Activated CD8-positive, alpha-beta memory T cell treated with anti-CD3 and anti-CD28 coated beads for 24 hours (primary cell): Measurements from ENCODE around the gene LDLR.
"Not testable (repeated sequence)": the region's sequence is repeated elsewhere in the genome, so short reads cannot be mapped to it uniquely, and the experiment has no call there.

Source experiments
- DNase-seq: peaks from one replicate; pipeline ENCODE4 v3.0.0-alpha.2; 2020

LDLR gene

DNA sequence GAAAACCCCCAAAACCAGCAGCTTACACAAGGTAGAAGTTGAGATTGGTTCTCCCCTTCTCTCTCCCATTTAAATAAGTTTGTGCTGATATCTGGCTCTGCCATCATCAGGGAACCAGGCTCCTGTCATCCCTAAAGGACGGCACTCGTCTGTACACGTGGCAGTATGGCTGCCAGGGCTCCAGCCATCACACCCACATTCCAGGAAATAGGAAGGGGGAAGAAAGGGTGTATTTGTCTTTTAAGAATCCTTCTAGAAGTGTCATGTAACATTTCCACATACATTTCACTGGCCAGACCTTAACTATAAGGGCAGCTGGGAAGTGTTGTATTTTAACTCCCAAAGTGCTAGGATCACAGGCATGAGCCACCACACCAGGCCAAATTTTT is 56.3 kb downstream of the LDLR start:
- DNase-seq, result no peak

DNA sequence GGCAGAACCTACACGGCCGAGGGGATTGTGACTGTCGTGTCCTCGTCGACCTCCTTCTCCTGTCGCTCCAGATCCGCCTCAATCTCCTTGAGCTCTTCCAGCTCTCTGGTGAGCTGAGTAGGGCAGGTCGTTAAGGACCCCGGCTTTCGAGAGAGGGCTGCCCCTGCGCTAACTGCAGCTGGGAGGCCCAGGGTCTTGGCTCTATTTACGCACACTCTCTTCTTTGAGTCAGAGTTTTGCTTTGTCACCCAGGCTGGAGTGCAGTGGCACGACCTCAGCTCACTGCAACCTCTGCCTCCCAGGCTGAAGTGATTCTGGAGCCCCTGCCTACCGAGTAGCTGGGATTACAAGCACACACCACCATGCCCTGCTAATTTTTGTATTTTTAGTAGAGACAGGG is 58.7 kb downstream of the LDLR start:
- DNase-seq, result no peak

DNA sequence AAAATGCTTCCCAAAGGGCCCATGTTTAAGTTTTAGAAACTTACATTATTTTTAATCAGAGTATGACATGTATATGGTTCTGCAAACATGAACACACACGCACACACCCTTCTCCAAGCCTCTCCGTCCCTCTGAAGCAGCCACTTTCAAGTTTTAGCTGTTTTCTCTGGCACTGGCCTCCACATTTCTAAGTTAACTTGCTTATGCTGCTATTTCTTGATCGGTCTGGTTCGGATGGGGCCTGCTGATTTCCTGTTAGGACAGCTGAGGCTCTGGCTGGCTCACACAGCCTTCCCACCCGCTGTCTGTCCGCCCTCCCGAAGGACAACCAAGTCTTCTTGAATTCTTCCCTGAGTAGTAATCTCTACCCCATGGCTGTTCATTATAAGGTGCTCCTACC is 61.9 kb downstream of the LDLR start:
- DNase-seq, result no peak

DNA sequence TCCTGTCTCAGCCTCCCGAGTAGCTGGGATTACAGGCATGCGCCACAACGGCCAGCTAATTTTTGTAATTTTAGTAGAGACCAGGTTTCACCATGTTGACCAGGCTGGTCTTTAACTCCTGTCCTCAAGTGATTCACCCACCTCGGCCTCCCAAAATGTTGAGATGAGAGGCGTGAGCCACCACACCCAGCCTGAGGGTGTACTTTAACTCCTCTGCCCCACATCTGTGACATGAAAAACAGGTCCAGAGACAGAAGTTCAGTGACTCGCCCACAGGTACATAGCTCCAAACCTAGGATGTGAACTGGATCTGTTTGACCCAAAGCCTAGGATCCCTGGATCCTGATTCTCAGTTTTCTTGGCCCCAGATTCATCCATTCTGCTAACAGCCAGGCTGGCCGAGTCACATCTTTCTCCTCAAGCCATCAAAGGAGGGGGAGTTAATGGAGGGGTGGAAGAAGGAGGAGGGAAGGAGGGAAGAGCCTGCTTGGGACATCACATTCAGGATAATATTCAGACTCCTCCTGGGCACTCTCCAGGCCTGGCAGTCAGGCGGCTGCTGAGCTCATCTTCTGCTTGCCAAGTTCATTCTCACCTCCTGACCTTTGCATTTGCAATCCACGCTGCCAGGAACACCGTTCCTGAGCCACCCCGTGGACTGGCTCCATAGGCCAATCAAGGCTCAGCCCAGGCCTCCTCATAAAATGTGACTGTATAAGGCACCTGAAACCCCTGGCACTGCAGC is 63.2 kb downstream of the LDLR start:
- no peak for DNase-seq

DNA sequence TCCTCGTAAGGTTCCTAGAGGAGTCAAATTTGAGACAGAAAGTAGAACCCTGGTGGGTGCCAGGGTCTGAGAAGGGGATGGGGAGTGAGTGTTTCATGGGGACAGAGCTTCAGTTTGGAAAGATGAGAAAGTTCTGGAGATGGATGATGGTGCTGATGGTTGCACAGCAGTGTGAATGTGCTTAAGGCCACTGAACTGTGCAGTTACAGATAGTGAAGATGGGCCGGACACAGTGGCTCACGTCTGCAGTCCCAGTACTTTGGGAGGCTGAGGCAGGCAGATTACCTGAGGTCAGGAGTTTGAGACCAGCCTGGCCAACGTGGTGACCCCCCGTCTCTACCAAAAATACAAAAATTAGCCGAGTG is 65.4 kb downstream of the LDLR start:
- no peak for DNase-seq

DNA sequence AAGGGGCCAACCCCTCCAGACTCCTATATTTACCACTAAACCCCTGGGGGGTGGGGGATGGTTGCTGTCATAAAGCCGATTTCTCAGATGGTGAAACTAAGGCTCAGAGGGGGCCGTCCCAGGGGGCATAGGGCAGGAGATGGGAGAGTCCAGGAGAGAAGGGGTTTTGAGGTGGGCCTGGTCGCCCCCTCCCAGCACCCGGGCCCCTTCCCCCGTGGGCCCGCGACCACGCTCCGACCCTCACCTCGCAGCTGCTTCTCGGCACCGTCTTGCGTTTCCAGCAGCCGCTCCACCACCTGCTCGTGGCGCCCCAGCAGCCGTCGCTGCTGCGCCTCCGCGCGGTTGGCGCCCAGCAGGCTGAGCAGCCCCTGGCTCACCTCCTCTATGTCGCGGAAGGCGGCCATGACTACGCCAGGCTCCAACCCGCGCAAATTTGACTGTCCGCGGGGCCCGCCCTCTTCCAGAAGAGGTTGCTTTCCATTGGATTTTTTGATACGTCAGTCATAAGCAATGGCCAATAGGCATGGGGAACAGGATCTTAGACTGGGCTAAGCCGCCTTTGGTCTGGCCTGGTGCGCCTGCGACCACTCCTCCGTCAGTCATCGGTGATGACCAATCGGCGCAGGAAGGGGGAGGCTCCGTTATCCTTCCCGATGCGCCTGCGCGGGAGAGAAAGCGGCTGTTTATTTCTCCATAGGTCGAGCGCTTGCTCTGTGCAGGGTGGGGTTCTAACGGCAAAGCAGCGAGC is 66.3 kb downstream of the LDLR start, which contains the start of gene SPC24:
TSS of gene SPC24 (minus strand) at position 410 of the 748 bp plus-strand sequence. CDS start at position 404, 6 bp downstream.
- peak; percentile 94 for DNase-seq

DNA sequence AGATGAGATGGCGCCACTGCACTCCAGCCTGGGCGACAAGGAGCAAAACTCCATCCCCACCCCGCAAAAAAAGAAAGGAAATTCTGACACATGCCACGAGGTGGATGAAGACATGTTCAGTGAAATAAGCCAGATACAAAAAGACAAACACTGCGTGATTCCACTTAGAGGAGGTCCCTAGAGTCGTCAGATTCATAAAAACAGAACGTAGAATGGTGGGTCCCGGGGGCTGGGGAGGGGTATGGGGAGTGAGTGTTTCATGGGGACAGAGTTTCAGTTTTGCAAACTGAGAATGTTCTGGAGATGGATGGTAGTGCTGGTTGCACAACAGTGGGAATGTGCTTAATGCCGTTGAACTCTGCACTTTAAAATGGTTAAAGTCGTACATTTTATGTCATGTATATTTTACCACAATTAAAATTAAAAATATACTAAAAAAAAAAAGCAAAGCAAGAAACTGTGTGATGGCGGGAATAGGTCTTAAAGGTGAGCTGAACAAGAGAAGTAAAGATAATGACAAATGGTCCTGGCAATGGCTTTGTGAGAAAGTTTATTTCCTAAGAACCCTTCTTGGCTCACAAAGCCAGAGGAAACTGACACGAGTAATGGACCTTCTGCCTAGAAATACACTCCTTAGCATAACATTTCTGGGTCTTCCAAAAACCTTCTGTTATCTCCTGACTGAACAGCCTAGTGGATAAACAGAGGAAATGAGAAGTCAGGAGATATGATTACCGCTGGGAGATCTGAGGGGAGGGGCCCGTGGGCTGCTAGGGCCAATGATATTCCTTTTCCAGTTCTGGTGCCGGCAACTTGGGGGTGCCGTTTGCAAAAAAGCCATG is 70.6 kb downstream of the LDLR start:
- no peak for DNase-seq

DNA sequence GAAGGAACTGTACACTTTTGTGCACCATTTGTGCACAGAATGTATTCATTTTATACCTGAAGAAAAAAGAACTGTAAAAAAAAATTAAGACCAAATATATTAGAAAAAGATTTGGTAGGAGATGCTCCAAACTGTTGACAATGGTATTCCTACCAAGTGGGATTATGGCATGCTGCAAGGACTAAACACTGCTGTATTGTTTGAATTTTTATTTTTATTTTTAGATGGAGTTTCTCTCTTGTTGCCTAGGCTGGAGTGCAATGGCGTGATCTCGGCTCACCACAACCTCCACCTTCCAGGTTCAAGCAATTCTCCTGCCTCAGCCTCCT is 71.1 kb downstream of the LDLR start:
- DNase-seq, result not testable (repeated sequence)

DNA sequence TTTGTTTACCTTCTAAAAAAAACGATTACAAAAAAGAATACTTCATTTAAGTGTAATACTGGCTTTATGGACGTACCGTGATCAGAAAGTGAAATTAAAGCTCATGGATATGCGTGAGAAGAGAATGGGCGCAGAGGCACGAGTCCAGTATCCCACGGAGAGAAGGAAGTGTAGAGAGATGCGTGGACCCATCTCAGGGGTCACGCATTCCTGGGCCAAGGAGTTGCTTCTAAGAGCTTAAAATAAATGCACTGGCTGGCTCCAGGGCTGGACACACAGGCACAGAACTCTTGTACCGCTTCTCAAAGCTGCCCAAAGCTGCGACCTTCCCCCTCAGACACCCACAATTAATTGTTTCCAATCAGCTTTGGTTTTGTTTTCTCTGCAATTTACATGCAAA is 75.0 kb downstream of the LDLR start:
- DNase-seq, result no peak

DNA sequence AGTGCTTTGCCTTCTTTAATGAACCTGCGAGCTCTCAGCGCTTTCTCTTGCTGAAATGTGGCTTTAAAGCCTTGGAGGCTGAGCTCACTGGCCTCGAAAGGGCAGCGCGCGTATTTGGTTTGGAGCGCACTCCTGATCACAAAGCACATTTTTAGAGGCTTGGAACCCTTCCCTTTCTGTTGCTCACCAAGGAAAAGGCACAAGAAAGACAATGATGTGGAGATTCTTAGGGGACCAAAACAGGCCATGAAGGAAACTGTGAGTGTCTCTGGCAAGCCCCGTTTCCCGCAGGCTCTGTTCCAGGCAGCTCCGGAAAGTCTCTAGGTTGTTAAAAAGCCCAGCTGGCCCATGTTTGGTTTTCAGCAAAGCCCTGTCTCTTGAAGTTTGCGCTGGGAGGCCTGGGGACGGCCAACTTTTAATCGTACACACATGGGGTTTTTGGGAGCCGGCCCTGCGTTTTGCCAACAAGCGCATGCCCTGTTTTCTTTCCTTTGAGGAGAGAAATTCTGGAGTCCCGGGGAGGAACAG is 75.7 kb downstream of the LDLR start:
- no peak for DNase-seq

DNA sequence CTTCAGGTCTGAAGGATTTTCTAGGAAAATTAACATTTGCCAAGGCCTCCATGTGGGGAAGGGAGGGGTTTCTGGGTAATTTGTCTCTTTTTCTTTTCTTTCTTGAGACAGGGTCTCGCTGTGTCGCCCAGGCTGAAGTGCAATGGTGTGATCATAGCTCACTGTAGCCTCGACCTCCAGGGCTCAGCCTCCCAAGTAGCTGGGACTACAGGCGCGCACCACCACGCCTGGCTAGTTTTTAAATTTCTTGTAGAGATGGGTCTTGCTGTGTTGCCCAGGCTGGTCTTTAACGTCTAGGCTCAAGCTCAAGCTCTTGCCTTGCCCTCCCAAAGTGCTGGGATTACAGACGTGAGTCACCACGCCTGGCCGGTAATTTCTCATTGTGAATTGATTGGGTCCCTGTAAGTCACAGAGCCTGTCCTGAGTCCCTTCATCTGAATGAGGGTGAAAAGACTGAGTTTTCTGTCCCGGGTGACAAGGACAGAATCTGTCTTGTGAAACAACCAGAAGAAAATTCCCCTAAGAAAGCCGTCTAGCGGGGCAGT is 76.3 kb downstream of the LDLR start:
- no peak for DNase-seq

DNA sequence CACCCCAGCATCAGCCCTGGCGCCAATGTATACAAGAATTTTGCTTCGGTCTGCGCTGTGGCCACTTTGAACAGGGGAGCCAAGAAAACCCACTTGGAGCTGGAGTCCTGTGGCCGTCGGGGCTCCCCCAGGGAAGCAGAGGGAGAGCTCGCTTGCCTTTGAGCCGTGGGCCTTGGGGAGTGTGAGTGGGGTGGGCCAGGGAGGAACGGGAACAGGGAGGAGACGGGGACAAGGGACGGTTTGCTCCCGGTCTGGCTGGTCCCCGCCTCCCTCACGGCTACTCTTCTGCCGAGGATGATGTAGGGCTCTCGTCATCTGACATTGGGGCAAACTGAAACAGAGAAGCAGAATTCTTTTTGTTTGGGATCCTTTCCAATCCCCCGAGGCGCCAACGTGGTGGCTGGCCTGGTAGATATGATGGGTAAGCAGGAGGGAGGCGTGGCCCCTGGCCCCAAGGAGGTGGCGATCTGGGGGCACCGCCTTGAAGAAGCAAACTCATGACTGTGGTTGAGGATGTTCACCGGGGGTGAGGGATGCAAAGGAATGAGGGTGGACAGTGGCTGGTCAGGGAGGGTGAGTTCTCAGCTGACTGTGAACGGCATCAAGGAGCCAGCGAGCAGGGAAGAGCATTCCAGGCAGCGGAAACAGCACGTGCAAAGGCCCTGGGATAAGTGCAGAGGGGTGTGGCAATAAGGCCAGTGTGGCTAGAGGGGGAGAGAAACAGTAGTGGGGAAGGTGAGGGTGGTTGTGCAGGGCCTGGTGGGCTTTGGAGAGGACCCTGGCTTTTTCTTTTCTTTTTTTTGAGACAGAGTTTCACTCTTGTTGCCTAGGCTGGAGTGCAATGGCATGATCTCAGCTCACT is 77.2 kb downstream of the LDLR start:
- DNase-seq, result no peak

DNA sequence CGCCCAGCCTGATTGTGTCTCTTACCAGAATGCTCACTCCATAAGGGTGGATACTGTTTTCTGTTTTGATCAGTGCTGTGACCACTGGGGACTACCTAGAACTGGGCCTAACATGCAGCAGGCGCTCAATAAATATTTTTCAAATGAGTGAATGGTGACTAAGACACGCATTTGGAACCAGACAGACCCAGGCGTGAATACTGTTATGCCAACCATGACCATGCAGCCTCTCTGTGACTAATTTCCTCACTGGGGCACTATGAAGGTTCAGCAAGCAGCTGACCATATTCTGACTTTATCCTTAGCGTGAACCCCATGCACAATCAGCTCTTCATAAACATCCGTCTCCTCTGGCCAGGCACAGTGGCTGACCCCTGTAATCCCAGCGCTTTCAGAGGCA is 79.3 kb downstream of the LDLR start:
- DNase-seq, result no peak

DNA sequence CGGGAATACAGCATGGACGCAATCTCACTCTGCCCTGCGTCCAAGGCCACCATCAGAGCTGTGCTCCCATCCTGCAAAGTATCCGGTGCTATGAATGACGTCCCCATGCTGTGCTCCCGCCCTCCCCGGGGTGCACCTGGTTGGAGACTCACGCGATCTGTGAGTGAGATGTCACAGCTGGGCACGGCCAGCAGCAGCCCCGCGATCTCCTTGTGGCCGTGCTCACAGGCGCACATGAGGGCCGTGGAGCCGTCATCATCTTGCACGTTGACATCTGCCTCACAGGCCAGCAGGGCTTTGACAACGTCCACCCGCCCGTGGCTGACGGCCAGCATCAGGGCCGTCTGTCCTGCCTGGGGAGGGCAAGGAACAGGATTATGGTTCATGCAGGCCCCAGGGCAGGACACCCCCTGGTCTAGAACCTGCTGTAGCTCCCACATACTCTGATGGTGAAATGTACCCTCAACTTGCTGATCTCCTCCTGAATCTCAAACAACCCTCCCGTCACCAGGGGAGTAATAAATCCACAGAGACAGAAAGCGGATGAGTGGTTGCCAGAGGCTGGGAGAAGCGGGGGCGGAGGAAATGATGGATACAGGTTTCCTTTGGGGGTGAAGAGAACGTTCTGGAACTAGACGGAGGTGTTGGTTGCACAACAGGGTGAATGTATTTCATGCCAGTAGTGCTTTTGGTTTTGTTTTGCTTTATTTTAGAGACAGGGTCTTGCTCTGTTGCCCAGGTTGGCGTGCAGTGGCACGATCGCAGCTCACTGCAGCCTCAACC is 80.8 kb downstream of the LDLR start:
- DNase-seq, result no peak

DNA sequence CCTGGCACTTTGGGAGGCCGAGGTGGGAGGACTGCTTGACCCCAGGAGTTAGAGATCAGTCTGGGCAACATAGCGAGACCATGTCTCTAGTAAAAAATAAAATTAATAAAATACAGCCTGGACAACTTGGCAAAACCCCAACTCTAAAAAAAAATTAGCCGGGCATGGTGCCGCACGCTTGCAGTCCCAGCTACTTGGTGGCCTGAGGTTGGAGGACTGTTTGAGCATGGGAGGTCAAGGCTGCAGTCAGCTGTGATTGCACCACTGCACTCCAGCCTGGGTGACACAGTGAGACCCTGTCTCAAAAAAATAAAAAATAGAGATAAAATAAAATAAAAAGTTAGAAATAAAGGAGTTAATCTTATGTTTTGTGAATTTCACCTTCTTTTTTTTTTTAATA is 81.9 kb downstream of the LDLR start:
- DNase-seq, result no peak

DNA sequence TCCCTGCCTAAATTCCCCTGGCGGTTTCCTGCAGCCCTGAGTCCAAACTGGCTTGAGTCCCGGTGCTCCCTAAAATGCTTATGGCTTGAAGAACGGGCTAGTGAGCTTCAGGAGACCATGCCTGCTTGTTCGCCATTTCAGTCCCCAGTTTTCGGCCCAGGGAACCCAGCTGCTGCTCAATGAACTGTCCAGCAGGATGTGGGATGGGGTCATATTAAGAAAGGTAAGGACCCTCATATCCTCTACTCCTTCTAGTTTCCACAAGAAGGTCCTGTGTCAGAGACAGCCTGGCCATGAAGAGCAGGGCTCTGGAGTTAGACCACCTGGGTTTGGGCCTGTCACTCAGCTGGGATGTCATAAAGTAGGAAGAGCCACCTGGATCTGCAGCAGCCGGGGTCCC is 83.3 kb downstream of the LDLR start:
- no peak for DNase-seq

DNA sequence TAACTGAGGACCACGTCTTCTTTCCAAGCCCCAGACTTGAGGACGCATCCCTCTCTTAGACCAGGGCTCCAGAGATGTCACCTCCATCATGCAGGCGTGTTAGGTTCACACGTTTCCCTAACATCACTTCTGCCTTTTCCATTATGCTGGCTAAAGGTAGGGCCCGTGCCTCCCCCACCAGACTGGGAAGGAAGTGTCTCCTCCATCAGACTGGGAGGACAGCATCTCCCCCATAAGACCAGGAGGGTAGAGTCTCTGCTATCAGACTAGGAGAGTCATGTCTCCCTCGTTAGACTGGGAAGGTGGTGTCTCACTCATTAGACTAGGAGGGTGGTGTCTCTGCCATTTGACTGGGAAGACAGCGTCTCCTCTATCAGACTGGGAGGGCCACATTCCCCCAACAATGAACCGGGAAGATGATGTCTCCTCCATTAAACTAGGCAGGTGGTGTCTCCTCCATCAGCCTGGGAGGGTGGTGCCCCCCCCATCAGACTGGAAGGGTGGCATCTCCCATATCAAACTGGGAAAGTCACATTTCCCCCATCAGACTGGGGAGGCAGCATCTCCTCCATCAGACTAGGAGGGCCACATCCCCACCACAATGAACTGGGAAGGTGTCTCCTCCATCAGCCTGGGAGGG is 84.4 kb downstream of the LDLR start:
- DNase-seq, result no peak

DNA sequence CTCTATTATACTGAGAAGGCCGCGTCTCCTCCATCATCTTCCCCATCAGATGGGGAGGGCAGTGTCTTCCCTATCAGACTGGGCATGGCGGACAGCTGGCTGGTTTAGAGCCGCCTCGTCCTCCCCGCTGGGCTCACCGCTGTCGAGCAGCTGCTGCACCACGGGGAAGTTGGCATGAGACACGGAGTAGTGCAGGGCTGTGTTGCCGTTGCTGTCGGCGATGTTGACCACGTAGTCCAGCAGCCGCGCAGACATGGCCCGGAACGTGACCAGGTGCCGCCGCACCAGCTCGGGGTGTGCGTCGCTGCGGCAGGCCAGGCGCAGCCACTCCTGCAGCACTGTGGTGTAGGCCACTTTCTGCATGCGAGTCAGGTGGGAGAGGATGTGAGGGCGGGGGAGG is 85.1 kb downstream of the LDLR start:
- no peak for DNase-seq

DNA sequence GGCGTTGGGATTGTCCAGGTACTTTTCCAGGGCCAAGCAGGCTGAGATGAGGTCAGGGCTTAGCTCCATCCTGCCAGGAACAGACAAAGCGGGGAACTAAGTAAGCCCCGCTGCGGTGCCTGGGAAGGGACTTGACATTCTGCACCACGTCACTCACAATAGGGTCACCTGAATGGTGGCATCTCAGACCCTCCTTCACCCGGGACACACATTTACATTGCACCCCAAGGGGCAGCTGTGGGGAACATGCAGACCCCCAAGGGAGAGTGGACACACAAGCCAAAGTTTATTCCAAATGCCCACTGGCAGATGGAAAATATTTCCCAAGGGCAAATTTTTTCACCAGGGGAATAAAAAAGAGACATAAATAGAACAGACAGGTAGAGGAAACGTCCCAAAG is 86.7 kb downstream of the LDLR start:
- DNase-seq, result no peak

DNA sequence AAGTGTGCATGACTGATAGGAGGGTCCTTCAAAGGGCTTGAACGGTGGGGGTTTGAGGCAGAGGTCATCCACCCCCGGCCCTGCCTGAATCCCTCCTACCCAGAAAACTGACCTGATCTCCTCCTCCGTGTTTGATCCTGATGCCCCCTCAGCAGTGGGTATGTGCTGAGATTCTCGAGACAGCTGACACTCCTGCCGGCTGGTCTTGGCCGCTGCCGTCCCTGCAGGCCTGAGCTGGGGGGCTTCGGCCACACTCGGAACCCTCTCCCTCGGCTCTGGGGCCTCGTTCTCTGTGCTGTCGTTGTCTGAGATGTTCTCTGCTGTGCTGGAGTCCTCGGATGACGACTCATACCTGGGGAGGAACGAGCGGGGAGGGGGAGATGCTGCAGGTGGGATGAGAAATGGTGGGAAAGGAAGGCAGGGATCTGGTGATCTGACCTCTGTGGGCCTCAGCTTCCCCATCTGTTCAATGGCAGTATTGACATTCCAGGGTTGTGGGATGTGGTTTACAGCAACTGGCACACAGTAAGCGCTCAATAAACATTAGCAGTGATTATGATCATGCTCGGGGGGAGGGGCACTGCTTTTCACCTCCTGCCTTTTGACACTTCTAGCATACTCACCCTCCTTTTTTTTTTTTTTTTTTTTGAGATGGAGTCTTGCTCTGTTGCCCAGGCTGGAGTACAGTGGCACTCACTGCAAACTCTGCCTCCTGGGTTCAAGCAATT is 87.4 kb downstream of the LDLR start:
- DNase-seq, result no peak
